ENCODE data around the gene LUZP4.
A peak's percentile ranks its signal among the peaks of the same experiment; 100 is the strongest.
"Not testable (repeated sequence)": the region's sequence is repeated elsewhere in the genome, so short reads cannot be mapped to it uniquely, and the experiment has no call there.

The LUZP4 gene

DNA sequence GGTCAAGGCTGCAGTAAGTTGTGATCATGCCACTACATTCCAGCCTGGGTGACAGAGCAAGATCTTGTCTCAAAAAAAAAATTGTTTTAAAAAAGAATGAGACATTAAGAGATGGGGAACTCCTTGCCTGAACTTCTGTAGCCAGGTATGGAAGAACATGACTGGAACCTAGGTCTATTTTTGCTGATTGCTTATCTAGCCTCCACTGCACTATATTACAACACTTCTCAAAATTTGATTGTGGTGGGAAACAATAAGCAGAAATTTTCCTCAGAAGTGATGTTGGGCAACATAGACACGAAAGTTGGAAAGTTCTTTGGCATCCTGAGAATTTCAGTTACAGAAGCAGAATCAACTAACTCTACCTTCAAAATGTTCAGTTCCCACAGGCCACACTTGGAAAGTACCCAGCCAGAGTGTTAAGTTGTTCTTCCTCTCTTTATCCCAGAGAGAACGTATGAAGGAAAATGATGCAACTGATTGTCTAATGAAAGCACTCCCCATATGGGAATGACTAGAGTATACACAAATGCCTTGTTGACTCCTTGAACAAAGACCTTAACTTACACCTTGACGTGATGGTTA is 50.0 kb downstream of the LUZP4 start:
- no peak for DNase-seq

DNA sequence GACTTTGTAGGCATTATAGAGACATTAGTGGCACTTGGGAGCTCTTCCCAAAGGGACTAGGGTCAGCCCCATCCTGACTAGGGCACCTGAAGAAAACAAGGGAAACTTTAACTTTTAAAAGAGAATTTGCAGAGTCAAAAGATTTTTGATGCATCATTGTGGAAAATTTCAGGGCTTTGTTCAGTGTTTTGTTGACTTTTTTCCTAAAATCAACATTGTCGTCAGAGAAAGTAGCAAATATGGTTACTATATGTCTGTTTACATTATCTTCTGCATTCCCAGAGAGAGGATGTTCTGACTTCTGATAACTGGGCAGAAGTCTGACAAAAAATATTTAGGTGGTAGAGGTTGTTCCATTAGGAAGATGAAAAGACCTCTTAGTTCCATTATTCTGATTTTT is 51.9 kb downstream of the LUZP4 start:
- no peak for DNase-seq

GRCh38 chrX:115344885-115345614 is 55.5 kb downstream of the LUZP4 start:
- peak; percentile 92 to 98 for DNase-seq

- no peak for DNase-seq
Measured at GRCh38 chrX:115345615-115346014, 56.1 kb downstream of the LUZP4 start.

- not testable (repeated sequence) for DNase-seq
Measured at GRCh38 chrX:115346738-115347137, 57.2 kb downstream of the LUZP4 start.

GRCh38 chrX:115348446-115349225 is 59.1 kb downstream of the LUZP4 start:
- DNase-seq: no peak

- peak in 1 of 2 experiments; percentile 44 for DNase-seq
Measured at GRCh38 chrX:115350711-115351381, 61.3 kb downstream of the LUZP4 start.

- DNase-seq: no peak
Measured at GRCh38 chrX:115356369-115356768, 66.9 kb downstream of the LUZP4 start.

Data from NCI-H2081 (cell line).